ENCODE results near the gene TRMT61A. TPM values are rescaled to one million over a fixed set of nuclear protein-coding genes. Genes with fewer than 3 reads are reported as not detected.

Gene TRMT61A
- total RNA-seq, 2 experiments from 2014 or later = 7.4 to 7.6 TPM

GRCh38 chr14:103526247-103526913 is 2.6 kb upstream of the TRMT61A start:
- ChIA-PET POLR2A (no interaction called here), CTCF (interaction anchor here (4.7 kb wide), 1 partner anchor 8 kb away, joined by 38 read pairs; no protein-coding TSS in a partner anchor)
- peaks cover 5% of the 10 kb centered on the region for H3K27me3 Mint-ChIP-seq
- no peaks in the 10 kb centered on the region for H3K9me3 Mint-ChIP-seq
- H3K36me3 Mint-ChIP-seq = peaks cover 3% of the 10 kb centered on the region
- intact Hi-C loops (cut with micrococcal nuclease) = loop anchor here (10.0 kb wide), 1 partner anchor 192 kb away; the partner anchor contains the start of gene EIF5
- H3K4me1 Mint-ChIP-seq (ENCODE audit: low read depth) = peaks cover 37% of the 10 kb centered on the region
- DNase-seq = no peak
- no peak overlapping the region for H3K4me3 Mint-ChIP-seq
- H3K27ac Mint-ChIP-seq = no peak overlapping the region

GRCh38 chr14:103526914-103527248 is 2.1 kb upstream of the TRMT61A start:
- POLR2A ChIA-PET = no interaction called here
- CTCF ChIA-PET = interaction anchor here (1.6 to 4.7 kb wide), 2 partner anchors 8 to 19 kb away, joined by 5 to 38 read pairs; no protein-coding TSS in a partner anchor
- Mint-ChIP-seq H3K27me3 (peaks cover 5% of the 10 kb centered on the region), H3K9me3 (no peaks in the 10 kb centered on the region), H3K4me1 (ENCODE audit: low read depth) (peaks cover 40% of the 10 kb centered on the region), H3K27ac (peak overlapping the region; percentile 30), H3K4me3 (peak overlapping the region; percentile 53), H3K36me3 (peaks cover 4% of the 10 kb centered on the region)
- intact Hi-C loops (cut with micrococcal nuclease) = loop anchor here (10.0 kb wide), 1 partner anchor 192 kb away; the partner anchor contains the start of gene EIF5
- no peak for DNase-seq

GRCh38 chr14:103527408-103528145 is 1.4 kb upstream of the TRMT61A start:
- ChIA-PET POLR2A (interaction anchor here (1.3 kb wide), 1 partner anchor 11 kb away, joined by 3 read pairs; no protein-coding TSS in a partner anchor), CTCF (interaction anchor here (1.6 to 4.7 kb wide), 2 partner anchors 9 to 19 kb away, joined by 5 to 38 read pairs; no protein-coding TSS in a partner anchor)
- H3K4me3 Mint-ChIP-seq = peak overlapping the region; percentile 53
- H3K4me1 Mint-ChIP-seq (ENCODE audit: low read depth) = peaks cover 40% of the 10 kb centered on the region
- no peaks in the 10 kb centered on the region for H3K9me3 Mint-ChIP-seq
- H3K27ac Mint-ChIP-seq = peak overlapping the region; percentile 30
- peaks cover 4% of the 10 kb centered on the region for H3K27me3 Mint-ChIP-seq
- peak; percentile 61 for DNase-seq
- intact Hi-C loops (cut with micrococcal nuclease) = loop anchor here (2.0 to 10.0 kb wide), 2 partner anchors 35 to 193 kb away; partner anchors contain the start of genes BAG5, COA8 and EIF5
- H3K36me3 Mint-ChIP-seq = peaks cover 4% of the 10 kb centered on the region

GRCh38 chr14:103528146-103528586 is 830 bp upstream of the TRMT61A start:
- intact Hi-C loops (cut with micrococcal nuclease) = loop anchor here (2.0 to 10.0 kb wide), 2 partner anchors 35 to 193 kb away; partner anchors contain the start of genes BAG5, COA8 and EIF5
- peaks cover 4% of the 10 kb centered on the region for H3K36me3 Mint-ChIP-seq

GRCh38 chr14:103529383-103530365 is 678 bp downstream of the TRMT61A start:
- ChIA-PET CTCF (interaction anchor here (0.9 to 4.7 kb wide), 4 partner anchors 9 to 21 kb away, joined by 3 to 38 read pairs (median 4); no protein-coding TSS in a partner anchor), POLR2A (interaction anchor here (1.1 kb wide), 1 partner anchor 32 kb away, joined by 4 read pairs; the partner anchor contains the start of gene BAG5)
- peaks cover 37% of the 10 kb centered on the region for H3K4me1 Mint-ChIP-seq (ENCODE audit: low read depth)
- H3K27me3 Mint-ChIP-seq = no peaks in the 10 kb centered on the region
- intact Hi-C loops (cut with micrococcal nuclease) = loop anchor here (2.0 to 10.0 kb wide), 2 partner anchors 33 to 195 kb away; partner anchors contain the start of genes BAG5, COA8 and EIF5
- no peaks in the 10 kb centered on the region for H3K9me3 Mint-ChIP-seq
- DNase-seq = no peak
- H3K4me3 Mint-ChIP-seq = peak overlapping the region; percentile 94
- H3K27ac Mint-ChIP-seq = peak overlapping the region; percentile 78
- H3K36me3 Mint-ChIP-seq = peaks cover 4% of the 10 kb centered on the region

More at GRCh38 chr14:103528146-103528586, 830 bp upstream of the TRMT61A start:
- Mint-ChIP-seq H3K27ac (peak overlapping the region; percentile 85), H3K9me3 (no peaks in the 10 kb centered on the region), H3K4me3 (peak overlapping the region; percentile 94), H3K27me3 (peaks cover 4% of the 10 kb centered on the region), H3K4me1 (ENCODE audit: low read depth) (peaks cover 40% of the 10 kb centered on the region)
- no peak for DNase-seq
- ChIA-PET CTCF (interaction anchor here (1.6 to 4.7 kb wide), 2 partner anchors 10 to 18 kb away, joined by 5 to 38 read pairs; no protein-coding TSS in a partner anchor), POLR2A (interaction anchor here (1.1 to 1.3 kb wide), 2 partner anchors 11 to 34 kb away, joined by 3 to 4 read pairs; partner anchors contain the start of gene BAG5)

GRCh38 chr14:103530390-103530789 is 1.4 kb downstream of the TRMT61A start:
- peaks cover 4% of the 10 kb centered on the region for H3K36me3 Mint-ChIP-seq
- ChIA-PET POLR2A (interaction anchor here (0.9 kb wide), 1 partner anchor 31 kb away, joined by 3 read pairs; no protein-coding TSS in a partner anchor), CTCF (interaction anchor here (0.9 to 4.7 kb wide), 5 partner anchors 9 to 31 kb away, joined by 3 to 38 read pairs (median 3); no protein-coding TSS in a partner anchor)
- no peaks in the 10 kb centered on the region for H3K27me3 Mint-ChIP-seq
- peak; percentile 48 for DNase-seq
- H3K4me3 Mint-ChIP-seq = peak overlapping the region; percentile 94
- intact Hi-C loops (cut with micrococcal nuclease) = no loop called here
- no peak overlapping the region for H3K27ac Mint-ChIP-seq
- no peaks in the 10 kb centered on the region for H3K9me3 Mint-ChIP-seq
- peaks cover 37% of the 10 kb centered on the region for H3K4me1 Mint-ChIP-seq (ENCODE audit: low read depth)

- Mint-ChIP-seq H3K36me3 (peaks cover 4% of the 10 kb centered on the region), H3K27me3 (no peaks in the 10 kb centered on the region), H3K4me1 (ENCODE audit: low read depth) (peaks cover 37% of the 10 kb centered on the region), H3K9me3 (no peaks in the 10 kb centered on the region), H3K27ac (no peak overlapping the region), H3K4me3 (peak overlapping the region; percentile 94)
- intact Hi-C loops (cut with micrococcal nuclease) = no loop called here
- POLR2A ChIA-PET = interaction anchor here (0.9 kb wide), 1 partner anchor 31 kb away, joined by 3 read pairs; no protein-coding TSS in a partner anchor
- CTCF ChIA-PET = interaction anchor here (0.9 to 4.7 kb wide), 3 partner anchors 12 to 31 kb away, joined by 3 to 38 read pairs (median 3); no protein-coding TSS in a partner anchor
- DNase-seq = no peak
Measured at GRCh38 chr14:103530831-103531230, 1.8 kb downstream of the TRMT61A start.

- Mint-ChIP-seq H3K9me3 (no peaks in the 10 kb centered on the region), H3K4me3 (peak overlapping the region; percentile 28), H3K27me3 (no peaks in the 10 kb centered on the region), H3K4me1 (ENCODE audit: low read depth) (peaks cover 37% of the 10 kb centered on the region), H3K36me3 (peaks cover 4% of the 10 kb centered on the region), H3K27ac (no peak overlapping the region)
- no peak for DNase-seq
- intact Hi-C loops (cut with micrococcal nuclease) = no loop called here
- ChIA-PET POLR2A (no interaction called here), CTCF (interaction anchor here (1.1 to 4.7 kb wide), 3 partner anchors 13 to 32 kb away, joined by 3 to 38 read pairs (median 3); no protein-coding TSS in a partner anchor)
Measured at GRCh38 chr14:103531421-103532215, 2.6 kb downstream of the TRMT61A start.

GRCh38 chr14:103532216-103533136 is 3.5 kb downstream of the TRMT61A start:
- CTCF ChIA-PET = interaction anchor here (1.3 kb wide), 2 partner anchors 14 to 15 kb away, joined by 3 to 4 read pairs; no protein-coding TSS in a partner anchor
- H3K9me3 Mint-ChIP-seq = no peaks in the 10 kb centered on the region
- intact Hi-C loops (cut with micrococcal nuclease) = no loop called here
- no peaks in the 10 kb centered on the region for H3K27me3 Mint-ChIP-seq
- no peak for DNase-seq
- H3K27ac Mint-ChIP-seq = no peak overlapping the region
- peaks cover 32% of the 10 kb centered on the region for H3K4me1 Mint-ChIP-seq (ENCODE audit: low read depth)
- POLR2A ChIA-PET = no interaction called here
- H3K36me3 Mint-ChIP-seq = peaks cover 4% of the 10 kb centered on the region
- H3K4me3 Mint-ChIP-seq = no peak overlapping the region
